Small intestine (tissue), 7 donors: ENCODE results near the gene B4GALNT2. TPM values are rescaled to one million over a fixed set of nuclear protein-coding genes. Genes with fewer than 3 reads are reported as not detected.
A peak's percentile ranks its signal among the peaks of the same experiment; 100 is the strongest.

Experiments used
- DNase-seq, 2 donors: peaks; one replicate each; pipeline versions ENCODE4 v3.0.0 to v3.0.0-alpha.2; 2013
- FAIRE-seq: peaks from 2 replicates; lab custom pipeline; 2012; peaks lifted over from hg19 to GRCh38; lab: Jason Lieb, UNC
- H3K27ac ChIP-seq, 3 donors: one replicate each; pipeline ENCODE4 v1.5.1; 2013; ENCODE audit warnings: low read length in 2 of 3, mild to moderate bottlenecking in 2 of 3, control low read depth in 1 of 3, inconsistent platforms in 1 of 3, low read depth in 1 of 3, moderate library complexity in 1 of 3
- H3K27me3 ChIP-seq, 3 donors: one replicate each; pipeline ENCODE4 v1.6.1; 2013; ENCODE audit warnings: low read length in 3 of 3, inconsistent platforms in 1 of 3; ENCODE audit not compliant: control insufficient read depth in 3 of 3, insufficient read depth in 3 of 3
- H3K36me3 ChIP-seq, 3 donors: one replicate each; pipeline ENCODE4 v1.6.1; 2013; ENCODE audit warnings: low read length in 3 of 3, inconsistent platforms in 1 of 3, low read depth in 1 of 3, mild to moderate bottlenecking in 1 of 3, moderate library complexity in 1 of 3; ENCODE audit not compliant: control insufficient read depth in 3 of 3, insufficient read depth in 2 of 3
- H3K4me1 ChIP-seq, 3 donors: one replicate each; pipeline ENCODE4 v1.6.1; 2013; ENCODE audit warnings: low read length in 2 of 3, inconsistent platforms in 1 of 3, low read depth in 1 of 3, mild to moderate bottlenecking in 1 of 3, moderate library complexity in 1 of 3; ENCODE audit not compliant: control insufficient read depth in 3 of 3, insufficient read depth in 2 of 3
- H3K4me3 ChIP-seq, 3 donors: one replicate each; pipeline ENCODE4 v1.5.1; 2013; ENCODE audit warnings: low read length in 3 of 3, control low read depth in 1 of 3, inconsistent platforms in 1 of 3, low read depth in 1 of 3, mild to moderate bottlenecking in 1 of 3, moderate library complexity in 1 of 3
- H3K9me3 ChIP-seq, 2 donors: one replicate each; pipeline ENCODE4 v1.6.1; 2013; ENCODE audit warnings: low read depth in 1 of 2, low read length in 1 of 2; ENCODE audit not compliant: control insufficient read depth in 2 of 2, insufficient read depth in 1 of 2
- WGBS, 3 donors: extraction: QIAGEN DNeasy Blood & Tissue Kit; methylation state at CpG; one replicate each; pipeline ENCODE4 v1.1.7; 2013; 5-methylcytosine and 5-hydroxymethylcytosine counted together
- polyA plus RNA-seq, 4 donors: library from polyadenylated mRNA; stranded (reverse) in 3 of 4; unstranded in 1 of 4; fragments of 200-250 nt in 3 of 4; fragments of 120-200 nt in 1 of 4; gene quantifications; one replicate each; pipeline versions ENCODE4 v1.2.1 to v1.2.3, GENCODE V29; 2013
- donor health status: healthy with polysubstance abuse.
- donor health status: control.
- donor health status: control.
- donor health status: Bipolar disorder and iron deficiency.
- donor health status: healthy.

The B4GALNT2 gene
- polyA plus RNA-seq, 4 donors: 0.13 to 3.2 (median 0.72) TPM

DNA sequence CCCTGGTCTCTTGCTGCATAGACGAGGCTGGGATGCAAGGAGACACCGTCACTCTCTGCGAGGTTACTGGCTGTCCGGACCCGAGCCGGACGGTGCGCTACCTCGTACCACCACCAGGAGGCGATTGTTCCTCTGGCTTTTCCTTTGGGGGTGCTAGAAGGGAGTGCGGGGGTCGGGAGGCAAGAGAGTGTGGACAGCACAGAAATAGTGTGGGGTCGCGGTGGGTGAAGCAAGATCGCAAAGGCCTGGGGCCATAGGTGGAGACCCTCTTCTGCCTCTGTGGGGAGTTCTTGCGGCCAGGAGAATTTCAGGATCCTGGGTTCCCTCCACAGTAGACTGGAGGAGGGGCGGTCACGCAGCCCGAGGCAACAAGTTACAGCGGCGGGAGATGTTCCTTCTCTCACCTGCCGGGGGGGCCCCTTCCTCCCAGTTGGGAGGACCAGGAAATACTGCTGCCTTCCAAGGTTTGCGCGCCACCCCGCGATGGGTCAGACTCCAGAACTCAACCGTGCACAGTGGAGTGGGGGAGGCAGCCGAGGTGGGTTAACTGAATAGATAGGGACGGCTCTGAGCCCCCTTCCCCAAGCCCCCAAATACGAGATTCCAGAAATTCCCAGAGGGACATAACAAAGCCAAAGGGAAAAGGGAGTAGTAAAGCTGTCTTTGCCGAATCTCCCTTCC is 91.1 kb downstream of the B4GALNT2 start:
- 0 to 4% (median 3%) methylated on average over 31 of the region's 31 CpGs for WGBS, 3 donors
- Histone ChIP-seq H3K27me3 (peaks cover 0 to 70% (median 6%) of the 10 kb centered on the region in 3 donors), H3K36me3 (peaks cover 0 to 16% (median 0%) of the 10 kb centered on the region in 3 donors), H3K4me1 (peaks cover 0 to 16% (median 0%) of the 10 kb centered on the region in 3 donors), H3K27ac (no peak overlapping the region), H3K9me3 (no peaks in the 10 kb centered on the region), H3K4me3 (peak overlapping the region in 1 of 3 donors; percentile 30)
- DNase-seq: peak; percentile 36 to 56
- no peak for FAIRE-seq

DNA sequence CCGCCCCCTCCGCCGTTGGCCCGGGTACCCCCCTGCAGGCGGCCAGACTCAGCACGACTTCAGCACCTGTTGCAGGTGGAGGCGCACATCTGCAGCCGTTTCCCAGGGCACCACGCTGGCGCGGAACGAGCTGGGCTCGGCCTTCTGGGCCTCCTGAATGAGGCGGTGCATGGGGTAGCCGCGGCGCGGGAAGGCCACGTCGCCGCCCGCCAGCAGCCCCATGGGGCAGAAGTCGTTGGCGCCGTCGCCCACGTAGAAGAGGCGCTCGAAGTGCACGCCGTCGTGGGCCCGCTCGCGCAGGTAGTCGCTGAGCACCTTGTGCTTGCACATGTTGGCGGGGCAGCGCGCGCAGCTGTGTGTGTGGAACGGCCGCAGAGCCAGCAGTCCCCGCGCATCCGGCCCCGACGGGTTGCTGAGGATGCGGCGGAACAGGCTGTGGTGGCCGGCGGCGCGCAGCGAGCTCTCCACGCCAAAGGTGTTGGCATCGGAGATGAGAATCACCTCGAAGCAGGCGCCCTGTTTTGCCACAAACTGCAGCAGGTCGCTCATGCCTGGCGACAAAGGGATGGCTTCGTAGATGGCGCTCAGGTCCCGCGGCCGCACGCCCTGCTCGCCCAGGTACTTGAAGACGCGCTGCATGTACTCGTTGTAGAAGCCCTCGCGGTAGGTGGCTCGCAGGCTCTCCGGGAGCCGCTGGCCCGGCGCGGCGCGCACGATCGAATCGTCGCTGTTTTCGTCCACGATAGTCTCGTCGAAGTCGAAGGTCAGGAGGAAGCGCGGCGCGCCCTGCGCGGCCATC is 91.8 kb downstream of the B4GALNT2 start:
- no peak overlapping the region for H3K27ac ChIP-seq
- 1 to 2% (median 1%) methylated on average over 91 to 95 of the region's 95 CpGs for WGBS, 3 donors
- H3K27me3 ChIP-seq: peaks cover 0 to 69% (median 6%) of the 10 kb centered on the region in 3 donors
- no peaks in the 10 kb centered on the region for H3K9me3 ChIP-seq
- peak overlapping the region in 1 of 3 donors; percentile 30 for H3K4me3 ChIP-seq
- DNase-seq (peak; percentile 42 to 53), FAIRE-seq (no peak)
- peaks cover 0 to 16% (median 0%) of the 10 kb centered on the region in 3 donors for H3K4me1 ChIP-seq
- peaks cover 0 to 13% (median 0%) of the 10 kb centered on the region in 3 donors for H3K36me3 ChIP-seq

GRCh38 chr17:49224997-49225337 is 92.4 kb downstream of the B4GALNT2 start:
- Histone ChIP-seq H3K4me1 (peaks cover 0 to 20% (median 0%) of the 10 kb centered on the region in 3 donors), H3K27me3 (peaks cover 0 to 73% (median 6%) of the 10 kb centered on the region in 3 donors), H3K27ac (no peak overlapping the region), H3K9me3 (no peaks in the 10 kb centered on the region), H3K36me3 (peaks cover 0 to 10% (median 0%) of the 10 kb centered on the region in 3 donors), H3K4me3 (peak overlapping the region in 1 of 3 donors; percentile 30)
- DNase-seq (no peak), FAIRE-seq (no peak)
- 18 to 41% (median 21%) methylated on average over 11 of the region's 11 CpGs for WGBS, 3 donors

DNA sequence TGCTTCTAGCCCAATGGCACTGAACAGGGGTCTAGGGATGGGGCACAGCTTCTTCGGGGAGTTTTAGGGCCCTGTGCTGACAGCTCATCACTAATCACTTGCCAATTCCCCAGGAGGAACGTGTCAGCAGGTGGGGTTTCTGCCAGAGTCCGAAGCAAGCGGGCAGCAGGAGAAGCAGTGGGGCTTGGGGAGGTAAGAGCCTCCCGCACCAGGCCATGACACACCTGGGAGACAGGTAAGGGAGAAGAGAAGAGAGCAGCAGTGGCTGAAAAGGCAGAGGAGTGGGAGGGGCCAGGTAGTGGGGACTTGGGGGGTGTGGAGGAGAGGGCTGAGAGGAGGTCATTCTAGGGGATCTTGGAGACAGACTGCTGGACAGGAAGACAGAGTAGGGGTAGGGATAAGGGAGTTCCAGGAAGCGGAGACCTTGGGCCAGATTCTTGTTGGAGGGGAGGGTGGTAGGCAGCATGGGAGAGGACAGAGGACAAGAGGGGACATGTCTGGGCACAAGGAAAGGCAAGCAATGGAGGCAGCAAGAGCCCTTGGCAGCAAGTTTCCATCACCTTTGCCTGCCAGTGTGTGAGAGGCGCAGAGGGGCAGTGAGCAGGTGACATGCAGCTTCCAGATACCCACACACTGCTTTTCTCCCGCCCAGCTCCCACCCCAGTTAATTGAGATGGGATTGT is 93.1 kb downstream of the B4GALNT2 start:
- Histone ChIP-seq H3K36me3 (peaks cover 0 to 7% (median 0%) of the 10 kb centered on the region in 3 donors), H3K27me3 (peaks cover 0 to 78% (median 6%) of the 10 kb centered on the region in 3 donors), H3K4me3 (no peak overlapping the region), H3K4me1 (peaks cover 0 to 26% (median 0%) of the 10 kb centered on the region in 3 donors), H3K9me3 (no peaks in the 10 kb centered on the region), H3K27ac (no peak overlapping the region)
- no peak for FAIRE-seq
- WGBS, 3 donors: 78 to 84% (median 84%) methylated on average over 8 of the region's 8 CpGs
- no peak for DNase-seq

Other genes with a start within 250 kb of the B4GALNT2 start
- gene ATP5MC1, start 240.0 kb upstream of the B4GALNT2 start, polyA plus RNA-seq: 100 to 1,000 TPM; 177 to 579 (median 438) TPM
- 10 to 100 TPM; 39.1 to 67.7 (median 43.7) TPM for gene UBE2Z, start 224.4 kb upstream of the B4GALNT2 start, polyA plus RNA-seq
- 100 to 1,000 TPM in 3 of 4 donors, 10 to 100 TPM in 1; 96.3 to 159 (median 151) TPM for gene SNF8, start 187.9 kb upstream of the B4GALNT2 start, polyA plus RNA-seq
- gene GIP, start 164.2 kb upstream of the B4GALNT2 start, polyA plus RNA-seq: 100 to 1,000 TPM in 1 of 4 donors, 10 to 100 TPM in 2, not detected in 1; 40.0 to 167 (median 65.1) TPM
- gene IGF2BP1, start 135.4 kb upstream of the B4GALNT2 start, polyA plus RNA-seq: 10 to 100 TPM in 1 of 4 donors, under 1 TPM in 2, not detected in 1; 0.30 to 34.0 (median 0.45) TPM
- gene GNGT2, start 77.8 kb downstream of the B4GALNT2 start, polyA plus RNA-seq: 1 to 10 TPM in 3 of 4 donors, not detected in 1; 1.9 to 3.5 (median 3.0) TPM
- 10 to 100 TPM in 1 of 4 donors, 1 to 10 TPM in 3; 2.7 to 18.6 (median 8.7) TPM for gene ABI3, start 77.9 kb downstream of the B4GALNT2 start, polyA plus RNA-seq
- under 1 TPM in 3 of 4 donors, not detected in 1; 0.54 to 0.92 (median 0.64) TPM for gene PHOSPHO1, start 98.0 kb downstream of the B4GALNT2 start, polyA plus RNA-seq
- gene ZNF652, start 229.5 kb downstream of the B4GALNT2 start, polyA plus RNA-seq: 10 to 100 TPM in 3 of 4 donors, 1 to 10 TPM in 1; 8.6 to 27.3 (median 17.6) TPM